NCI-H2029 (cell line): Measurements from ENCODE around the gene DGKG.

Experiments used
- DNase-seq: peaks from one replicate; lab custom pipeline; 2025; lab: John Stamatoyannopoulos, UW

Gene DGKG

GRCh38 chr3:186138272-186138981, 223.6 kb downstream of the DGKG start:
- DNase-seq = peak; percentile 43

- DNase-seq = no peak
Measured at GRCh38 chr3:186137051-186137685, 224.9 kb downstream of the DGKG start.

- peak; percentile 49 for DNase-seq
Measured at GRCh38 chr3:186133980-186134379, 228.1 kb downstream of the DGKG start.

- DNase-seq = no peak
Measured at GRCh38 chr3:186132487-186132886, 229.5 kb downstream of the DGKG start.

DNA sequence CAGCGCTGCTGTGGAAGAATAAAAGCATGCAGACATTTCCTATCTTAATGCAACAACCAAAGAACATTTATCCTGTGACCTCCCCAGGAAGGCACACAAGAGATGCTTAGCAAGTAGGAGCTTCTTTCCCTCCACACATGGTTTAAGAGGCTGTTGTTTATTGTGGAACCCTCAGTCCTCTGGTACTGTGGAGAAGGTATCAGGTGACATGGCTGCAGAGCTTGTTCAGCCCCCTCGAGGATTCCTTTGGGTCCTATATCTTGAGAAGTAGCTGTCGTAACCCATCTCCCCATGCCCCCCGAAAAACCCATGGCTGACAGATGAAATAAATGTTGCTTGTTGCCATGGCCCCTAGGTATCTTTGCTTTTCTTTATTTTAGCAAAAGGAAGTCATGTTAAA, 232.8 kb downstream of the DGKG start:
- DNase-seq = no peak

GRCh38 chr3:186128158-186128557, 233.9 kb downstream of the DGKG start:
- DNase-seq = no peak

DNA sequence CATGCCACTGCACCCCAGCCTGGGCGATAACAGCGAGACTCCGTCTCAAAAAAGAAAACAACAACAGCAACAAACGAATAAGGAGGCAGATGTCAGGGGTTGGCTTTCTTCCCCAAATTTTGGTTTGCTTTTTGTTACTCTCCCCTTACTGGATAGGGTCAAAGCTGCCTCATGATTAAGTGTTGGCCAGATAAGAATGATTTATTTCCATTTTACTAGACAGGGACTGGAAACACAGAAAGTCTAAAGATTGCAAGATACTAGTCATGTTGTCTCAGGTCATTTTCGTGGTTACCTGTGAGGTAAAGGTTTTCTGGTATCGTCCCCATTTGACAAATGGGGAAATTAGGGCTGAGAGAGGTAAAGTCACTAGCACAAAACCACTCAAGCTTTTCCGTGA, 234.6 kb downstream of the DGKG start:
- no peak for DNase-seq

DNA sequence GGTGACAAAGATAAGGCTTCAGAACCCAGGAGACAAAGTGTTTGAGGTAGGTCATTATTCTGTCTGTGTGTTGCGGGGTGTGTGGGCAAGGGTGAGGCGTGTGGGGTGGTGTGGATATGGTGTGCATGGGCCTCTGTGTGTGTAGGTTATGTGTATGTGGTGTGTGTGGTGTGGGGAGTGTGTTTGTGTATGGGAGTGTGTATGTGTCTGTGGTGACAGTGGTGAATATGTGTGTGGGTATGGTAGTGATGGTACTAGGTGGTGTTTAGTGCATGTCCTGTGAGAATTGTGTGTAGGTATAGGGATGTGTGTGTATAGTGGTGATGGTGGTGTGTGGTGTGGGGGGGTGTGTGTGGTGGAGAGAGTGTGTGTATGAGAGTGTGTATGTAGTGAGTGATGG, 236.9 kb downstream of the DGKG start:
- DNase-seq = no peak

DNA sequence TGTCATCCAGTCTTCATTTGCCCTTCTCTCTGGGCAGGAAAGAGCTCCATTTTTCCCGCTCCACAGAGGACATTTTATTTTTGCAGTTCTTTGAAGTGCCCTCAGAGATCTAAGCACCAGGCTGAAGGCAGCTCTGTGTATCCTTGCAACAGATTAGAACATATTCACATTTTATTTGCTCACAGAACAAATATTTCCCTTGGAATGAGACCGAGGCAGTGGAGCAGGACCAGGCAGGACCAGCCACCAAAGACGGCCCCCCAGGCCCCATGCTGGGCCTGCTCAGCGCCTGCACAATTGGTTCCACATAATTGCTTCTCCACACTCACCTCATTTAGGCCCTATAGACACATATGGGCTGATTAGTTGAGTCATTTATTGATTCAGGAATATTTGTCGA, 237.4 kb downstream of the DGKG start:
- peak; percentile 59 for DNase-seq

GRCh38 chr3:186123012-186123411, 239.0 kb downstream of the DGKG start:
- DNase-seq = no peak

GRCh38 chr3:186121968-186122367, 240.1 kb downstream of the DGKG start:
- DNase-seq = no peak

- DNase-seq = no peak
Measured at GRCh38 chr3:186121278-186121677, 240.8 kb downstream of the DGKG start.

DNA sequence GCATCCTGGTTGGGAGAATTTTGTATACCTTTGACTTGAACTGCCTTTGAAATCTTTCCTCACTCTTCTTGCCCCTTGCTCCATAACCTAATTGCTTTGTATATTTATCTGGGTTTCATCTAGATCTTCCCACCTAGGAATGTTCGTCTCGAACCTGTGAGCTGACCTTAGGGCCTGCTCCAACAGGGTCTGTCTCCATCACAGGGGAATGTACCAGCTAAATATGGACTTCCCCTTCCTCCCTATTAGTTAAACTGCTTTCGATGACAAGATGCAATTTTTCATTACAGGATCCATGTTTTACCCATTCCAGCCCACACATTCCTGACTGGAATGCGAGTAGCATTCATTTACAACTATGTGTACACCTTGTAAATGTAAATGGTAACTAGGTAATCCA, 242.5 kb downstream of the DGKG start:
- DNase-seq = no peak

- no peak for DNase-seq
Measured at GRCh38 chr3:186118692-186119091, 243.3 kb downstream of the DGKG start.

GRCh38 chr3:186117521-186118134, 244.4 kb downstream of the DGKG start:
- no peak for DNase-seq

DNA sequence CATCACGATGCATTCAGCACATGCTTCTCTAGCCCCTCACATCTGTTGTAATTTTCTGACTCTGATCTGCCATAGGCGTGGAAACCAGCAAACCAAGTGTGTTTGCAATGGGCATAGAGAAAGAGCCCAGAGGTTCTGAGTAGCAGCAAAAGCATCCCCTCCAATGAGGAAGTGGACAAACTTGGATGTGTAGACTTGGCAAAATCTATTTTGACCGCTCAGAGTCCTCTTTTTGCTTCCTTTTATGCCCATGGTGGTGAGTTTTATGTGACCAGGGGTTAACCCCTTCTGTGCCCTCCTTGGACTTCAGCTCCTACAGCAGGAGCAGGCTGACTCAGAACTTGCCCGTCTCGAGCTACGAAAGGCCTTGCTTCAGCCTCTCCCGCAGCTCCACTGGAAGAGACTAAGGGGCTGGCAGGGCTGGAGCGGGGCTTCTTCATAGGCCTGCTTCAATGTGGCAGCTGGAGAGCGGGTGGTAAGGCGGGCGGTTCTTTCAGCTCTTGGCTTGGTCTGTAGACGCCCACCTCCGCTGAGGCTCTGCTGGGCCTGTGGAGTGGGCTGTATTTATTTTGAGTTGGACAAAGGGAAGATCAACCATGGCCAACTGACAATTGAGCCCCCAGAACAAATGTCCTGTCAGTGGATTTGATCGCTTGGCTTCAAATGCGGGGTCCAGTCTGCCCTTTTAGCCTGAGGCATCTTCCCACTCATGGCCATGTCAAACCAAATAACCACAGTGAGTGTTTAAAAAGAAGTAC, 246.6 kb downstream of the DGKG start:
- DNase-seq = no peak

DNA sequence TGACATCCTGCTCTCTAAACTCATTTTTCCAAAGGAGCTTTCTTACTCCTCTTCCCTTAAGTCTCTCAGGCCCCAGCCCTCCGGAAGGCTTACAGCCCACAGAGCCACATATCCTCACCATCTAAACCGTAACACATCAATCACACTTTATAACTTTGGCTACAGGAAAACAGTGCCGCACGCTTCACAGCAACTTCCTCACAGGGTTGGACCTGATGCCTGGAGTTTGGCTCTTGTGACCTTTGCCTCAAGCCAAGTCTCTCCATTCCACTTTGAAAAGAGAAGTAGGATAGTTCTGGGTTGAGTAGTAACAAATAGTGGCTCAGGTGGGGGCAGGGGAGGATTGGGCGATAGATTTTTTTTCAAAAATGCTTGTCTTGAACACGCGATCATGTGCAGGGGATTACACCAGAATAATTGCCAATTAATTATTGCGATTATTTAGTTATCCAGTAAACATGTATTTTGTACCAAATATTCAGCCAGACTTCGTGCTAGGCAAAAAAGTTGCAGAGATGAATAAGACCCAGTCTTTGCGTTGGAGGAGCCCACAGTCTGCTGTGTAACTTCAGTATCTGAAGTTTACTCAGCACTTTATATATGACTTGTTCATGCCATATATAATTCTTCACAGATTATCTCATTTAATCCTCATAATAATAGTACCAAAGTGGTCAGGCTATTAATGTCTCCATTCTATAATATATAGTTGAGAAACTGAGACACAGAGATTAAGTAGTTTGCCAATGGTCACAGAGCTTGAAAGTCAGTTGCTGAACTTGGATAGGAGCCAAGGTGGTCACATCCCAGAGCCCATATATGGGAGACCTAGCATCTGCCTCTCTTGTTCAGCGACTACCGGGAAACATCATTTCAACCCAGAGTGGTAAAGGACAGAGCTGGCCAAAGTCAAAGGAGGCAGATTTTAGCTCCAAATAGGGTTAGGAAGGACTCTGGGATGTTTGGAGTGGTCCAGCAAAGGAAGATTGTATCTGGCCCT, 250.8 kb downstream of the DGKG start:
- DNase-seq = no peak

GRCh38 chr3:186109897-186110803, 251.9 kb downstream of the DGKG start:
- no peak for DNase-seq

- peak; percentile 99 for DNase-seq
Measured at GRCh38 chr3:186108941-186109865, 252.8 kb downstream of the DGKG start, which contains the start of gene ETV5. Gene ETV5 (minus strand): TSS chr3:186109089. CDS start chr3:186105868, 3,221 bp downstream.
